ENCODE data around the gene PIK3R2. TPM values are rescaled to one million over a fixed set of nuclear protein-coding genes. Genes with fewer than 3 reads are reported as not detected.

The PIK3R2 gene
- polyA plus RNA-seq, 1 donor from 2014 or later = 14.8 TPM

DNA sequence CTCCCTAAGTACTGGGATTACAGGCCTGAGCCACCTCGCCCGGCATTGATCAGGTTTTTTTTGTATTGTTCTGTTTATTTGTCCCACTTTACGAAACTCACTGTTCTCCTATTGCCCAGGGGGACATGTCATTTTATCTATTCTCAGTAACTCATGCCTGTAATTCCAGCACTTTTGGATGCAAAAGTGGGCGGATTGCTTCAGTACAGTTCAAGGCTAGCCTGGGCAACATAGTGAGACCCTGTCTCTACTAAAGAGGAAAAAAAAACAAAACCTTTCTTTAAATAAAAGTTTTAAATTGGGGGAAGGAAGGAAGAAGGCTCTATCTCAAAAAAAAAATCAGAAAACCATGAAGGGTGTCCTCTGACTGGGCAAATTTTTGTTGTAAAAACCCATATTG lies 37.3 kb downstream of the PIK3R2 start:
- no peak overlapping the region for H3K4me2 ChIP-seq (ENCODE audit: low read length)
- H3K9me3 ChIP-seq (ENCODE audit: low read length) = no peaks in the 10 kb centered on the region
- H3K79me2 ChIP-seq (replicated peaks; ENCODE audit: insufficient read depth, low read length) = no peaks in the 10 kb centered on the region
- H3K9me2 ChIP-seq (ENCODE audit: insufficient read depth, low read length) = no peaks in the 10 kb centered on the region
- H3K27ac ChIP-seq (ENCODE audit: low read length) = no peak overlapping the region
- no peaks in the 10 kb centered on the region for H3K36me3 ChIP-seq (ENCODE audit: insufficient read depth, low read length)
- H4K20me1 ChIP-seq (ENCODE audit: insufficient read depth) = no peaks in the 10 kb centered on the region
- no peak overlapping the region for H2AFZ ChIP-seq (ENCODE audit: low read depth, low read length)
- no peaks in the 10 kb centered on the region for H3K27me3 ChIP-seq (ENCODE audit: insufficient read depth, low read depth, low read length)
- H3F3A ChIP-seq (ENCODE audit: insufficient read depth, low read length, poor library complexity, severe bottlenecking) = no peaks in the 10 kb centered on the region
- no peak overlapping the region for H3K4me3 ChIP-seq (ENCODE audit: low read length)
- no peak overlapping the region for H3K9ac ChIP-seq (ENCODE audit: low read length)
- TF ChIP-seq, protein P1, sequence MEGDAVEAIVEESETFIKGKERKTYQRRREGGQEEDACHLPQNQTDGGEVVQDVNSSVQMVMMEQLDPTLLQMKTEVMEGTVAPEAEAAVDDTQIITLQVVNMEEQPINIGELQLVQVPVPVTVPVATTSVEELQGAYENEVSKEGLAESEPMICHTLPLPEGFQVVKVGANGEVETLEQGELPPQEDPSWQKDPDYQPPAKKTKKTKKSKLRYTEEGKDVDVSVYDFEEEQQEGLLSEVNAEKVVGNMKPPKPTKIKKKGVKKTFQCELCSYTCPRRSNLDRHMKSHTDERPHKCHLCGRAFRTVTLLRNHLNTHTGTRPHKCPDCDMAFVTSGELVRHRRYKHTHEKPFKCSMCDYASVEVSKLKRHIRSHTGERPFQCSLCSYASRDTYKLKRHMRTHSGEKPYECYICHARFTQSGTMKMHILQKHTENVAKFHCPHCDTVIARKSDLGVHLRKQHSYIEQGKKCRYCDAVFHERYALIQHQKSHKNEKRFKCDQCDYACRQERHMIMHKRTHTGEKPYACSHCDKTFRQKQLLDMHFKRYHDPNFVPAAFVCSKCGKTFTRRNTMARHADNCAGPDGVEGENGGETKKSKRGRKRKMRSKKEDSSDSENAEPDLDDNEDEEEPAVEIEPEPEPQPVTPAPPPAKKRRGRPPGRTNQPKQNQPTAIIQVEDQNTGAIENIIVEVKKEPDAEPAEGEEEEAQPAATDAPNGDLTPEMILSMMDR (IDR thresholded peaks at IDR 0.05; ENCODE audit: poor library complexity, severe bottlenecking) = no peak
- TF ChIP-seq TAF1 (IDR thresholded peaks at IDR 0.05; ENCODE audit: low read depth) = no peak
- no peak for TF ChIP-seq EP300 (conservative IDR thresholded peaks at IDR 0.05; ENCODE audit: poor library complexity, severe bottlenecking)
- TF ChIP-seq EZH2 (IDR thresholded peaks at IDR 0.05; ENCODE audit: borderline replicate concordance, insufficient read depth, low read length, poor library complexity, severe bottlenecking) = no peak
- TF ChIP-seq POLR2AphosphoS5 (IDR thresholded peaks at IDR 0.05) = no peak
- no peak for TF ChIP-seq RAD21 (conservative IDR thresholded peaks at IDR 0.05)
- no peak for TF ChIP-seq SMC3 (conservative IDR thresholded peaks at IDR 0.05; ENCODE audit: poor library complexity)
- TF ChIP-seq, protein P2, sequence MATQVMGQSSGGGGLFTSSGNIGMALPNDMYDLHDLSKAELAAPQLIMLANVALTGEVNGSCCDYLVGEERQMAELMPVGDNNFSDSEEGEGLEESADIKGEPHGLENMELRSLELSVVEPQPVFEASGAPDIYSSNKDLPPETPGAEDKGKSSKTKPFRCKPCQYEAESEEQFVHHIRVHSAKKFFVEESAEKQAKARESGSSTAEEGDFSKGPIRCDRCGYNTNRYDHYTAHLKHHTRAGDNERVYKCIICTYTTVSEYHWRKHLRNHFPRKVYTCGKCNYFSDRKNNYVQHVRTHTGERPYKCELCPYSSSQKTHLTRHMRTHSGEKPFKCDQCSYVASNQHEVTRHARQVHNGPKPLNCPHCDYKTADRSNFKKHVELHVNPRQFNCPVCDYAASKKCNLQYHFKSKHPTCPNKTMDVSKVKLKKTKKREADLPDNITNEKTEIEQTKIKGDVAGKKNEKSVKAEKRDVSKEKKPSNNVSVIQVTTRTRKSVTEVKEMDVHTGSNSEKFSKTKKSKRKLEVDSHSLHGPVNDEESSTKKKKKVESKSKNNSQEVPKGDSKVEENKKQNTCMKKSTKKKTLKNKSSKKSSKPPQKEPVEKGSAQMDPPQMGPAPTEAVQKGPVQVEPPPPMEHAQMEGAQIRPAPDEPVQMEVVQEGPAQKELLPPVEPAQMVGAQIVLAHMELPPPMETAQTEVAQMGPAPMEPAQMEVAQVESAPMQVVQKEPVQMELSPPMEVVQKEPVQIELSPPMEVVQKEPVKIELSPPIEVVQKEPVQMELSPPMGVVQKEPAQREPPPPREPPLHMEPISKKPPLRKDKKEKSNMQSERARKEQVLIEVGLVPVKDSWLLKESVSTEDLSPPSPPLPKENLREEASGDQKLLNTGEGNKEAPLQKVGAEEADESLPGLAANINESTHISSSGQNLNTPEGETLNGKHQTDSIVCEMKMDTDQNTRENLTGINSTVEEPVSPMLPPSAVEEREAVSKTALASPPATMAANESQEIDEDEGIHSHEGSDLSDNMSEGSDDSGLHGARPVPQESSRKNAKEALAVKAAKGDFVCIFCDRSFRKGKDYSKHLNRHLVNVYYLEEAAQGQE (IDR thresholded peaks at IDR 0.05; ENCODE audit: borderline replicate concordance) = no peak
- no peak for TF ChIP-seq MXI1 (conservative IDR thresholded peaks at IDR 0.05; ENCODE audit: poor library complexity, severe bottlenecking)

DNA sequence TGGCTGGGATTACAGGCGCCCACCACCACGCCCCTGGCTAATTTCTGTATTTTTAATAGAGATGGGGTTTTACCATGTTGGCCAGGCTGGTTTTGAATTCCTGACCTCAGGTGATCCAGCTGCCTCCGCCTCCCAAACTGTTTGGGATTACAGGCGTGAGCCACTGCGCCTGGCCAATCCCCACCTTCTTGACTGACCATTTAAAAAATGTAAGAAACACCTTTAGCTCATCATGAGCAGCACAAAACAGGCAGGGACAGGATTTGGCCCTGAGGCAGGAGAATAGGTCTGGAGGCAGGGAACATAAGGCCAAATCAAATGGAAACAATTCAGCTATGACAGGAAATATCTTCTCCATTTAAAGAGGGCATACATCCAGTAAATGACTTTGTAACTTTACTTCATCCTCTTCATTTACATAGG lies 38.7 kb downstream of the PIK3R2 start:
- Histone ChIP-seq H3K9me2 (ENCODE audit: insufficient read depth, low read length) (no peaks in the 10 kb centered on the region), H2AFZ (ENCODE audit: low read depth, low read length) (no peak overlapping the region), H3F3A (ENCODE audit: insufficient read depth, low read length, poor library complexity, severe bottlenecking) (no peaks in the 10 kb centered on the region), H3K4me2 (ENCODE audit: low read length) (no peak overlapping the region), H3K27me3 (ENCODE audit: insufficient read depth, low read depth, low read length) (no peaks in the 10 kb centered on the region), H3K79me2 (replicated peaks; ENCODE audit: insufficient read depth, low read length) (no peaks in the 10 kb centered on the region), H4K20me1 (ENCODE audit: insufficient read depth) (no peaks in the 10 kb centered on the region), H3K9ac (ENCODE audit: low read length) (no peak overlapping the region), H3K9me3 (ENCODE audit: low read length) (no peaks in the 10 kb centered on the region), H3K27ac (ENCODE audit: low read length) (no peak overlapping the region), H3K36me3 (ENCODE audit: insufficient read depth, low read length) (no peaks in the 10 kb centered on the region), H3K4me3 (ENCODE audit: low read length) (no peak overlapping the region)
- TF ChIP-seq, protein P1 (IDR thresholded peaks at IDR 0.05; ENCODE audit: poor library complexity, severe bottlenecking) = no peak

Measured in neural cell (in vitro differentiated cells).